Glutamatergic neuron (in vitro differentiated cells): Measurements from ENCODE around the gene MIEF1. TPM values are rescaled to one million over a fixed set of nuclear protein-coding genes. Genes with fewer than 3 reads are reported as not detected.

Experiments
- DNase-seq: peaks from one replicate; pipeline ENCODE4 v3.0.0; 2022
- H3K27ac Mint-ChIP-seq: one replicate; pipeline ENCODE4 v1.8.0; 2020; ENCODE audit warnings: mild to moderate bottlenecking, mixed read lengths, inconsistent platforms; ENCODE audit not compliant: unreplicated experiment
- H3K27me3 Mint-ChIP-seq: one replicate; pipeline ENCODE4 v1.8.0; 2020; ENCODE audit warnings: mild to moderate bottlenecking, moderate library complexity, mixed read lengths, inconsistent platforms; ENCODE audit not compliant: unreplicated experiment
- H3K36me3 Mint-ChIP-seq: one replicate; pipeline ENCODE4 v1.8.0; 2020; ENCODE audit warnings: mild to moderate bottlenecking, mixed read lengths, inconsistent platforms; ENCODE audit not compliant: unreplicated experiment
- H3K4me1 Mint-ChIP-seq: one replicate; pipeline ENCODE4 v1.8.0; 2020; ENCODE audit warnings: mild to moderate bottlenecking, low read depth, mixed read lengths, inconsistent platforms; ENCODE audit not compliant: unreplicated experiment
- H3K4me3 Mint-ChIP-seq: one replicate; pipeline ENCODE4 v1.8.0; 2020; ENCODE audit warnings: mild to moderate bottlenecking, mixed read lengths, inconsistent platforms; ENCODE audit not compliant: unreplicated experiment
- H3K9me3 Mint-ChIP-seq: one replicate; pipeline ENCODE4 v1.8.0; 2020; ENCODE audit warnings: mild to moderate bottlenecking, moderate library complexity, mixed read lengths, inconsistent platforms; ENCODE audit not compliant: unreplicated experiment
- CTCF ChIP-seq: fragments of 200-600 bp; sonication (generic); IDR thresholded peaks from one replicate; pipeline ENCODE4 v1.5.0; 2021; ENCODE audit not compliant: partially characterized antibody, unreplicated experiment
- total RNA-seq: library from RNA; stranded (reverse); fragmentation: NEBNext Ultra II Directional; extraction: Animal tissue kit (Norgen Biotek cat#: 25700); gene quantifications from one replicate; pipeline ENCODE4 v1.2.1, GENCODE V29; 2021; ENCODE audit not compliant: unreplicated experiment

The MIEF1 gene
- total RNA-seq, 1 donor from 2014 or later, result 40.0 TPM

- H3K36me3 Mint-ChIP-seq, result peaks cover 8% of the 10 kb centered on the region
- H3K4me1 Mint-ChIP-seq, result no peaks in the 10 kb centered on the region
- DNase-seq, result no peak
- no peak overlapping the region for H3K4me3 Mint-ChIP-seq
- TF ChIP-seq CTCF, result no peak
- peaks cover 3% of the 10 kb centered on the region for H3K27me3 Mint-ChIP-seq
- no peak overlapping the region for H3K27ac Mint-ChIP-seq
- H3K9me3 Mint-ChIP-seq, result peaks cover 7% of the 10 kb centered on the region
Measured at GRCh38 chr22:39562839-39563489, 60.9 kb downstream of the MIEF1 start.

- Mint-ChIP-seq H3K9me3 (peaks cover 7% of the 10 kb centered on the region), H3K4me3 (no peak overlapping the region), H3K27me3 (no peaks in the 10 kb centered on the region), H3K4me1 (no peaks in the 10 kb centered on the region), H3K27ac (no peak overlapping the region), H3K36me3 (peaks cover 8% of the 10 kb centered on the region)
- DNase-seq, result no peak
- TF ChIP-seq CTCF, result no peak
Measured at GRCh38 chr22:39563571-39564428, 61.7 kb downstream of the MIEF1 start.

GRCh38 chr22:39565414-39565944, 63.4 kb downstream of the MIEF1 start:
- no peak for TF ChIP-seq CTCF
- DNase-seq, result no peak
- Mint-ChIP-seq H3K4me3 (no peak overlapping the region), H3K36me3 (peaks cover 8% of the 10 kb centered on the region), H3K4me1 (no peaks in the 10 kb centered on the region), H3K27ac (peak overlapping the region; percentile 45), H3K27me3 (no peaks in the 10 kb centered on the region), H3K9me3 (peaks cover 7% of the 10 kb centered on the region)

- no peak for TF ChIP-seq CTCF
Measured at GRCh38 chr22:39567135-39567946, 65.3 kb downstream of the MIEF1 start.

More at GRCh38 chr22:39567135-39567946, 65.3 kb downstream of the MIEF1 start:
- Mint-ChIP-seq H3K4me1 (no peaks in the 10 kb centered on the region), H3K27ac (no peak overlapping the region), H3K27me3 (no peaks in the 10 kb centered on the region), H3K36me3 (peaks cover 8% of the 10 kb centered on the region), H3K9me3 (peaks cover 7% of the 10 kb centered on the region), H3K4me3 (no peak overlapping the region)
- no peak for DNase-seq

Other genes starting within 250 kb of the MIEF1 start
- 1,061 TPM for gene RPL3, start 182.7 kb upstream of the MIEF1 start, total RNA-seq
- 49.5 TPM for gene SYNGR1, start 152.3 kb upstream of the MIEF1 start, total RNA-seq
- gene TAB1, start 102.5 kb upstream of the MIEF1 start, total RNA-seq, result 27.5 TPM
- 12.8 TPM for gene MGAT3, start 45.3 kb upstream of the MIEF1 start, total RNA-seq
- 509 TPM for gene ATF4, start 18.3 kb downstream of the MIEF1 start, total RNA-seq
- gene RPS19BP1, start 30.5 kb downstream of the MIEF1 start, total RNA-seq, result 59.6 TPM
- gene CACNA1I, start 68.5 kb downstream of the MIEF1 start, total RNA-seq, result 0.12 TPM